GM10248 (cell line): ENCODE results near the gene TNXB.
"Not testable (repeated sequence)": the region's sequence is repeated elsewhere in the genome, so short reads cannot be mapped to it uniquely, and the experiment has no call there.

Experiments
- CTCF ChIA-PET: fragments of 300-600 bp; sonication (Branson Sonifier 250); formaldehyde crosslinking; extraction: SDS; loops from one replicate; lab custom pipeline; 2021; ENCODE audit warnings: antibody characterized with exemption; lab: Yijun Ruan, JAX
- POLR2A ChIA-PET: fragments of 350-650 bp; sonication (Branson Sonifier 250); formaldehyde crosslinking; extraction: SDS; loops from one replicate; lab custom pipeline; 2020; ENCODE audit warnings: antibody characterized with exemption; lab: Yijun Ruan, JAX
- DNase-seq: peaks from one replicate; pipeline ENCODE4 v3.0.0; 2012; ENCODE audit errors: extremely low spot score

TNXB gene

GRCh38 chr6:32038878-32039277, 70.3 kb downstream of the TNXB start:
- CTCF ChIA-PET, POLR2A ChIA-PET, DNase-seq: not testable (repeated sequence)

DNA sequence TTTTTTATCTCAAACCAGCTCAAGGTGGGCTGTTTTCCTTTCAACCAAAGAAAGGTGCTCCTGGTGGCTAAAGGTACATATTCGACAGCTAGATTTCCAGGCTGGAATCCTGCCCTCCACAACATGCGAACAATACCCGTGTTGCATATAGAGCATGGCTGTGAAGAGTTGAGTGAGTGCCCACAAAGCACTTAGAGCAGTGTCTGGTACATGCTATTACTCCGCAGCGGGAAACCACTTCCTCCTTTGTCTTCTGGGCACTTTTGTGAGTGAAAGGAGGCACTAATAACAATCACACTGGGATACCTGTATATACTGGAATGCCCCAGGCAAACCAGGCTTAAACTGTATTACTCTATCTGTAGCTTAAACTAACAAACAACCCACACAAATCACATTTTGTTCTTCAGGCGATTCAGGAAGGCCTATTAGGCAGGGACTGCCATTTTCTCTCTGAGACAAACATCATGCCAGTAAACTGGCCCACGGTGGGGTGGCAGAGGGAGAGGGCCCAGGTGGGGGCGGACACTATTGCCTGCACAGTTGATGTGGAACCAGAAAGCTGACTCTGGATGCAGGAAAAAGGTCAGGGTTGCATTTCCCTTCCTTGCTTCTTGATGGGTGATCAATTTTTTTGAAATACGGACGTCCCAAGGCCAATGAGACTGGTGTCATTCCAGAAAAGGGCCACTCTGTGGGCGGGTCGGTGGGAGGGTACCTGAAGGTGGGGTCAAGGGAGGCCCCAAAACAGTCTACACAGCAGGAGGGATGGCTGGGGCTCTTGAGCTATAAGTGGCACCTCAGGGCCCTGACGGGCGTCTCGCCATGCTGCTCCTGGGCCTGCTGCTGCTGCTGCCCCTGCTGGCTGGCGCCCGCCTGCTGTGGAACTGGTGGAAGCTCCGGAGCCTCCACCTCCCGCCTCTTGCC, 71.3 kb downstream of the TNXB start, which contains the start of gene CYP21A2:
CYP21A2 (plus strand) TSS at position 818 of the 927 bp plus-strand sequence; CDS start at position 826, 8 bp downstream.
- POLR2A ChIA-PET, CTCF ChIA-PET, DNase-seq: not testable (repeated sequence)

- POLR2A ChIA-PET, CTCF ChIA-PET: not testable (repeated sequence)
Measured at GRCh38 chr6:32037136-32037535, 72.0 kb downstream of the TNXB start.

DNA sequence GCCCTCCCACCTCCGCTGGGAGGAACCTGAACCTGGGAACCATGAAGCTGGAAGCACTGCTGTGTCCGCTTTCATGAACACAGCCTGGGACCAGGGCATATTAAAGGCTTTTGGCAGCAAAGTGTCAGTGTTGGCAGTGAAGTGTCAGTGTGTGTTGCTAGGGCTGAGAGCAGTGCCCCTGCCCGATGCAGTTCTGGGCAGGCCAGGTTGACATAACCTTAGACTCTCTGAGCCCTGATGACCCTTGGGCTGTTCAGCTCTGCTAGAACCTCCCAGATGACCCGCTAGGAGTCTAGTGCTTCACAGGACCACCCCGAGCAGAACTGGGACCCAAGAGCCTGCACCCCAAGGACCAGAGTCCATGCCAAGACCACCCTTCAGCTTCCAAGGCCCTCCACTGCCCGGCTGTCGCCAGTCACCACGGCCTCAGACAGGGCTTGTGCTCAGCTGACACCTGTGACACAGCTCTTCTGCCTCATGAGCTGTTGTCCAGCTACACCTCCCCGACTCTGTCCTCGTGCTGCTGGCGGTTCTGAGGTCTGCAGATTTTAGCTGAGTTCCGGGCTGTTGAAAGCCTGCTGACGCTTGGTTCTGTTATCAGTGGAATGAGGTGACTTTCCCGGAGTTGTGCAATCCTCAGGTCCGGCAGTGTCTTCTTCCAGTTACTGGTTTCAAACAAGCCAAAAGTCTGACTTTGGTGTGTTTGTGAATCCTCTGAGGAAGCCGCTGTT, 73.7 kb downstream of the TNXB start:
- POLR2A ChIA-PET, DNase-seq, CTCF ChIA-PET: not testable (repeated sequence)

More at GRCh38 chr6:32037136-32037535, 72.0 kb downstream of the TNXB start:
- DNase-seq = not testable (repeated sequence)

GRCh38 chr6:32029553-32029952, 79.6 kb downstream of the TNXB start:
- CTCF ChIA-PET, DNase-seq, POLR2A ChIA-PET: not testable (repeated sequence)

GRCh38 chr6:32028631-32029030, 80.5 kb downstream of the TNXB start:
- DNase-seq, POLR2A ChIA-PET, CTCF ChIA-PET: not testable (repeated sequence)

- CTCF ChIA-PET, POLR2A ChIA-PET: not testable (repeated sequence)
Measured at GRCh38 chr6:32022100-32022499, 87.0 kb downstream of the TNXB start.

DNA sequence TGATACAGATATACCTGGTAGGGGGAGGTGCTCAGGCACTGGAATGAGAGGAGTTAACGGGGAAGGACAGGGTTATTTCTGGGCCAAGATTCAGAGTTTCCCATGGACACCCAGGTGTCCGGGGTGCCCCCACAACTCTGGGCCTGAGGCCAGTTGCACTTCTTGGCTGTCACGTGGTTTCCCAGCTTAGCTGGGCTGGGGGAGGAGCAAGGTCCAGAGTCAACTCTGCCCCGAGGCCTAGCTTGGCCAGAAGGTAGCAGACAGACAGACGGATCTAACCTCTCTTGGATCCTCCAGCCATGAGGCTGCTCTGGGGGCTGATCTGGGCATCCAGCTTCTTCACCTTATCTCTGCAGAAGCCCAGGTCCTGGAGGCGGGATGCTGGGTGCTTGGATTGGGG, 94.6 kb downstream of the TNXB start, which contains the start of gene C4B:
C4B (plus strand) TSS at position 249 of the 400 bp plus-strand sequence; CDS start at position 300, 51 bp downstream.
- POLR2A ChIA-PET, CTCF ChIA-PET, DNase-seq: not testable (repeated sequence)

More at GRCh38 chr6:32022100-32022499, 87.0 kb downstream of the TNXB start:
- not testable (repeated sequence) for DNase-seq

DNA sequence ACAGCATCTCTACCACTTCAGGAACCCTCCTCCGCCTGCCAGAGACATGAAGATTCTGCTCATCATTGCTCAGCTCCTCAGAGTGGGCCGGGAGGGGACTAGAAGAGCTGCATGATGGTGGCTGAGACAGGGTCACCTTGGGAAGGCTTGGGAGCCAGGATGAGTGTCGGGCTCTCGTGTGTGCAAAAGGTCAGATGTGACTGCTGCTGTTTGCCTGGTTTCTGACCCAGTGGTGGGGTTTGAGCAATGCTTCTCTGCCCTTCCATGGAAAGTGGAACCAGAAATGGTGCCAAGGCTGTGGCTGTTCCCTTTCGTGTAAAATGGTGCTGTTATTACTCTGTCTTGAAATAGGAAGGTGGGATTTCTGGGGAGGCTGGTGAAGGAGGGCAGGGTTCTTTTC, 95.4 kb downstream of the TNXB start:
- POLR2A ChIA-PET, CTCF ChIA-PET, DNase-seq: not testable (repeated sequence)

DNA sequence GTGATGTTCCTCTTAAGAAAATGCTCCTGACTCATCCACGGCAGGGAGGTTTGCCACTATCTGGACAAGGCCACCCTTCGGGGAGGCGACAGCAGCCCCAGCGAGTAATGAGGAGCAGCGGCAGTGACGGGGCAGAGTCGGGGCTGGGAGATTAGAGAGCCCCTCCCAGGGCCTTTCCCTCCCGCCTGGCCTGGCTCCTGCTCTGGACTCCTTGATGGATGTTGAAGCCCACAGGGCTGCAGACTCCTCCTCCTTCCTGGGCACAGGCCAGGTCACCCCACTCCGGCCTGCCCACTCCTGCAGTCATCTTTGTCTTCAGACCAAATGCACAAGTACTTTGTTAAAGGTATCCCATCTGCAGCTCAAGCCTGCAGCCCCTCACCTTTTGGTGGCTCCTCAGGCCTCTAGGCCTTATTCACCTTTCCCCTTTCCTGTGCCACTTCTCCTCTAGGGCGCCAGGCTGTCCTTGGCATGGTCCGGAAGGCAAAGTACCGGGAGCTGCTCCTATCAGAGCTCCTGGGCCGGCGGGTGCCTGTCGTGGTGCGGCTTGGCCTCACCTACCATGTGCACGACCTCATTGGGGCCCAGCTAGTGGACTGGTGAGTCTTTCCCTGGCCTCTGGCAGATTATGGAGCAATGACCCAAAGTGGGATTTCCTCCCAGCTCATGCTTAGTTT, 96.1 kb downstream of the TNXB start:
- POLR2A ChIA-PET, CTCF ChIA-PET, DNase-seq: not testable (repeated sequence)

GRCh38 chr6:32010856-32011530, 98.1 kb downstream of the TNXB start:
- CTCF ChIA-PET, POLR2A ChIA-PET, DNase-seq: not testable (repeated sequence)

DNA sequence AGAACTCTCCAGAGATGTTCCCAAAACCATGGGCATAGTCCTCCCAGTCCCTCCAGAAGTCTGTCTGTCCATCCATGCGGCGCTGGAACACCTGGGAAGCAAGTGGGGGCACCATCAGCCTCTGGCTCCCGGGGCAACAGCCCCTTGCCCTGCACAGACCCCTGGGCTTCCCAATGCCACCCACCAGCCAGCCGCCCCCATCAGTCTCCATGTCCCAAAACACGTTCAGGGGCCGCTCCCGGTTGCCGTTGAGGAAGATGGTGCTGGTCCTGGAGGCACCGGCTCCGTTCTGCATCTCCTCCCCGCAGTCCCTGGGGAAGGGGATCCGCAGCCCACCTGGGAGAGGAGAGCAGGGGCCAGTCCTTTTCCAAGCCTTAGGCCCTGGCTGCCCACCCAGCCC, 99.6 kb downstream of the TNXB start:
- DNase-seq, CTCF ChIA-PET, POLR2A ChIA-PET: not testable (repeated sequence)

- CTCF ChIA-PET, DNase-seq, POLR2A ChIA-PET: not testable (repeated sequence)
Measured at GRCh38 chr6:32008616-32009015, 100.5 kb downstream of the TNXB start.

GRCh38 chr6:32008037-32008436, 101.1 kb downstream of the TNXB start:
- CTCF ChIA-PET, POLR2A ChIA-PET, DNase-seq: not testable (repeated sequence)

DNA sequence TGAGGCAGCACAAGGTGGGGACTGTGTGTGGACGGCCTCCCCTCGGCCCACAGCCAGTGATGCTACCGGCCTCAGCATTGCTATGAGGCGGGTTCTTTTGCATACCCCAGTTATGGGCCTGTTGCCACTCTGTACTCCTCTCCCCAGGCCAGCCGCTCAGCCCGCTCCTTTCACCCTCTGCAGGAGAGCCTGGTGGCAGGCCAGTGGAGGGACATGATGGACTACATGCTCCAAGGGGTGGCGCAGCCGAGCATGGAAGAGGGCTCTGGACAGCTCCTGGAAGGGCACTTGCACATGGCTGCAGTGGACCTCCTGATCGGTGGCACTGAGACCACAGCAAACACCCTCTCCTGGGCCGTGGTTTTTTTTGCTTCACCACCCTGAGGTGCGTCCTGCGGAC, 102.1 kb downstream of the TNXB start:
- CTCF ChIA-PET, DNase-seq, POLR2A ChIA-PET: not testable (repeated sequence)

- CTCF ChIA-PET, POLR2A ChIA-PET: not testable (repeated sequence)
- peak; percentile 2 for DNase-seq
Measured at GRCh38 chr6:32005991-32006529, 103.1 kb downstream of the TNXB start.

DNA sequence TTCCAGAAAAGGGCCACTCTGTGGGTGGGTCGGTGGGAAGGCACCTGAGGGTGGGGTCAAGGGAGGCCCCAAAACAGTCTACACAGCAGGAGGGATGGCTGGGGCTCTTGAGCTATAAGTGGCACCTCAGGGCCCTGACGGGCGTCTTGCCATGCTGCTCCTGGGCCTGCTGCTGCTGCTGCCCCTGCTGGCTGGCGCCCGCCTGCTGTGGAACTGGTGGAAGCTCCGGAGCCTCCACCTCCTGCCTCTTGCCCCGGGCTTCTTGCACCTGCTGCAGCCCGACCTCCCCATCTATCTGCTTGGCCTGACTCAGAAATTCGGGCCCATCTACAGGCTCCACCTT, 103.6 kb downstream of the TNXB start:
- CTCF ChIA-PET, DNase-seq, POLR2A ChIA-PET: not testable (repeated sequence)
